ENCODE results near the gene TCP1. TPM values are rescaled to one million over a fixed set of nuclear protein-coding genes. Genes with fewer than 3 reads are reported as not detected.
A peak's percentile ranks its signal among the peaks of the same experiment; 100 is the strongest.

TCP1 gene
- total RNA-seq, 2 donors from 2014 or later = 101 to 102 TPM

DNA sequence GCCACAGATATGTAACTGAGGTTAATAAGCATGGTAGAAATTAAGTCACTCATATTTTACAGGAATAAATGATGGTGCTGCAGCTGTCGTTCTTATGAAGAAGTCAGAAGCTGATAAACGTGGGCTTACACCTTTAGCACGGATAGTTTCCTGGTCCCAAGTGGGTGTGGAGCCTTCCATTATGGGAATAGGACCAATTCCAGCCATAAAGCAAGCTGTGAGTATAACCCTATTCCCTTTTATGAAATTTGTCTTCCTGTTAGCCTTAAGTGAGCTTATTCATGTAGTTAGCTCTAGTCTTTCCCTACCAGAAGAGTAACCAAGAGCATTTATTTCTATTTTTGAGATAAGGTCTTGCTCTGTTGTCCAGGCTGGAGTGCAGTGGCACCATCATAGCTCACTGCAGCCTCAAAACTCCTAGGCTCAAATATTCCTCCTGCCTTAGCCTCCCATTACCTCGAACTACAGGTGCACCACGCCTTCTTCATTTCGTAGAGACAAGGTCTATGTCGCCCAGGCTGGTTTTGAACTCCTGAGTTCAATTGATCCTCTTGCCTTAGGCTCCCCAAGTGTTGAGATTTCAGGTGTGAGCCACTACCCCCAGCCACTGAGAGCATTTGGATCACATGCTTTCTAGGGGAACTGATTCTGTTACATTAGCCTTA lies 12.0 kb downstream of the TCP1 start:
- no peaks in the 10 kb centered on the region for H3K27me3 ChIP-seq
- H3K36me3 ChIP-seq = peaks cover 51% of the 10 kb centered on the region
- no peak overlapping the region for H3K27ac ChIP-seq
- H3K4me1 ChIP-seq = no peaks in the 10 kb centered on the region
- TF ChIP-seq, protein P1, sequence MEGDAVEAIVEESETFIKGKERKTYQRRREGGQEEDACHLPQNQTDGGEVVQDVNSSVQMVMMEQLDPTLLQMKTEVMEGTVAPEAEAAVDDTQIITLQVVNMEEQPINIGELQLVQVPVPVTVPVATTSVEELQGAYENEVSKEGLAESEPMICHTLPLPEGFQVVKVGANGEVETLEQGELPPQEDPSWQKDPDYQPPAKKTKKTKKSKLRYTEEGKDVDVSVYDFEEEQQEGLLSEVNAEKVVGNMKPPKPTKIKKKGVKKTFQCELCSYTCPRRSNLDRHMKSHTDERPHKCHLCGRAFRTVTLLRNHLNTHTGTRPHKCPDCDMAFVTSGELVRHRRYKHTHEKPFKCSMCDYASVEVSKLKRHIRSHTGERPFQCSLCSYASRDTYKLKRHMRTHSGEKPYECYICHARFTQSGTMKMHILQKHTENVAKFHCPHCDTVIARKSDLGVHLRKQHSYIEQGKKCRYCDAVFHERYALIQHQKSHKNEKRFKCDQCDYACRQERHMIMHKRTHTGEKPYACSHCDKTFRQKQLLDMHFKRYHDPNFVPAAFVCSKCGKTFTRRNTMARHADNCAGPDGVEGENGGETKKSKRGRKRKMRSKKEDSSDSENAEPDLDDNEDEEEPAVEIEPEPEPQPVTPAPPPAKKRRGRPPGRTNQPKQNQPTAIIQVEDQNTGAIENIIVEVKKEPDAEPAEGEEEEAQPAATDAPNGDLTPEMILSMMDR (IDR thresholded peaks at IDR 0.05) = no peak
- no peak for DNase-seq (ENCODE audit: low spot score)
- H3K9me3 ChIP-seq = no peaks in the 10 kb centered on the region
- H3K4me3 ChIP-seq = no peak overlapping the region

GRCh38 chr6:159772196-159772595 lies 17.2 kb downstream of the TCP1 start:
- no peak overlapping the region for H3K4me3 ChIP-seq
- H3K27ac ChIP-seq = no peak overlapping the region
- TF ChIP-seq, protein P1 (IDR thresholded peaks at IDR 0.05) = no peak
- no peaks in the 10 kb centered on the region for H3K4me1 ChIP-seq
- no peak for DNase-seq (ENCODE audit: low spot score)
- no peaks in the 10 kb centered on the region for H3K9me3 ChIP-seq
- peaks cover under 1% of the 10 kb centered on the region for H3K36me3 ChIP-seq
- H3K27me3 ChIP-seq = no peaks in the 10 kb centered on the region

GRCh38 chr6:159769470-159769869 lies 19.9 kb downstream of the TCP1 start:
- Histone ChIP-seq H3K27me3 (no peaks in the 10 kb centered on the region), H3K9me3 (no peaks in the 10 kb centered on the region), H3K27ac (no peak overlapping the region), H3K4me1 (no peaks in the 10 kb centered on the region), H3K36me3 (no peaks in the 10 kb centered on the region), H3K4me3 (no peak overlapping the region)
- TF ChIP-seq, protein P1 (IDR thresholded peaks at IDR 0.05) = no peak
- no peak for DNase-seq (ENCODE audit: low spot score)

DNA sequence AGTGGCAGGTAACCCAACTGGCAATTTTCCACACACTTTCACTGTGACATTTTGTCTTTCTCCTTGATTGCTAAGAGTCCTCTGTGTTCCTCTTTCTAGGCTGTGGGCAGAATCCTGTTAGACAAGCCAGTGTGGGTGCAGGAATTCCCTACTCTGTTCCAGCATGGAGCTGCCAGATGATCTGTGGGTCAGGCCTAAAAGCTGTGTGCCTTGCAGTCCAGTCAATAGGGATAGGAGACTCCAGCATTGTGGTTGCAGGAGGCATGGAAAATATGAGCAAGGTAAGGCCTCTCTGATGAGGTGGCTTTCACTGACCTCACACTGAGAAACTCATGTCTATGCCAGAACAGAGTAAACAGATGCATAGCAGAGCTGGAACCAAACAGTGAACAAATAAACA lies 22.5 kb downstream of the TCP1 start:
- Histone ChIP-seq H3K36me3 (no peaks in the 10 kb centered on the region), H3K9me3 (no peaks in the 10 kb centered on the region), H3K27me3 (no peaks in the 10 kb centered on the region), H3K27ac (no peak overlapping the region), H3K4me3 (no peak overlapping the region), H3K4me1 (peaks cover 0 to 8% of the 10 kb centered on the region in 2 donors)
- TF ChIP-seq, protein P1 (IDR thresholded peaks at IDR 0.05) = no peak
- DNase-seq (ENCODE audit: low spot score) = no peak

DNA sequence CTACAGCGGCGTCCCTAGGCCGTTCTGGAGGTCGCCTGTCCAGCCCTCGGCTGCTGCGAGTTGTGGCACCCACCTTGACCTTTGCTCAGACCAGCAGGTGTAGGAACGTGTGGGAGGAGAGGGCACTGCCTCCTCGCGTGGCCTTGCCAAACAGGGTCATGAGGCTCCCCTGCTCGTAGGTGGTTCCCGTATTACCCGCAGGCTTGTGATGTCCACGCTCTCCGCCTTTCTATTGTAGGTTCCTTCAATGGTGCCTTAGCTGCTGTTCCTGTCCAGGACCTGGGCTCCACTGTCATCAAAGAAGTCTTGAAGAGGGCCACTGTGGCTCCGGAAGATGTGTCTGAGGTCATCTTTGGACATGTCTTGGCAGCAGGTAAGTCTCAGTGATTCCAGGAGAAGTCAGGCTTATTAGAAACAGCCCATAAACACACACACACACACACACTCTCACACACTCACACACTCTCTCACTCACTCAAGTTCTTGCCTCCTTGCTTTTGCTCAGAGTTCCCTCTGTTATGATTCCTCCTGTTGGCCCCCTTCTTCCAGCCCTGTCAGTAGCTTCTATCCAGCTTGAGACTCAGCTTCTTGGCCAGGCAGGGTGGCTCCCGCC lies 26.6 kb downstream of the TCP1 start:
- no peaks in the 10 kb centered on the region for H3K36me3 ChIP-seq
- H3K4me3 ChIP-seq = peak overlapping the region; percentile 81 to 97
- peaks cover 0 to 18% of the 10 kb centered on the region in 2 donors for H3K4me1 ChIP-seq
- H3K27ac ChIP-seq = peak overlapping the region; percentile 98 to 99
- no peaks in the 10 kb centered on the region for H3K9me3 ChIP-seq
- no peak for DNase-seq (ENCODE audit: low spot score)
- TF ChIP-seq, protein P1 (IDR thresholded peaks at IDR 0.05) = no peak
- no peaks in the 10 kb centered on the region for H3K27me3 ChIP-seq
